PC-3 (cell line): ENCODE data around the gene FARP1.

Experiments
- EZH2 ChIP-seq: fragments of 300-600 bp; sonication (generic); IDR thresholded peaks from one replicate; pipeline ENCODE4 v1.6.1; 2017; ENCODE audit warnings: antibody characterized with exemption, mild to moderate bottlenecking, low read length; ENCODE audit not compliant: unreplicated experiment
- TF ChIP-seq, protein P1 (sequence below): fragments of 300-600 bp; sonication (generic); conservative IDR thresholded peaks from 2 replicates; pipeline ENCODE4 v1.5.1; 2017; ENCODE audit warnings: antibody characterized with exemption, low read depth, mild to moderate bottlenecking, low read length

DNA sequence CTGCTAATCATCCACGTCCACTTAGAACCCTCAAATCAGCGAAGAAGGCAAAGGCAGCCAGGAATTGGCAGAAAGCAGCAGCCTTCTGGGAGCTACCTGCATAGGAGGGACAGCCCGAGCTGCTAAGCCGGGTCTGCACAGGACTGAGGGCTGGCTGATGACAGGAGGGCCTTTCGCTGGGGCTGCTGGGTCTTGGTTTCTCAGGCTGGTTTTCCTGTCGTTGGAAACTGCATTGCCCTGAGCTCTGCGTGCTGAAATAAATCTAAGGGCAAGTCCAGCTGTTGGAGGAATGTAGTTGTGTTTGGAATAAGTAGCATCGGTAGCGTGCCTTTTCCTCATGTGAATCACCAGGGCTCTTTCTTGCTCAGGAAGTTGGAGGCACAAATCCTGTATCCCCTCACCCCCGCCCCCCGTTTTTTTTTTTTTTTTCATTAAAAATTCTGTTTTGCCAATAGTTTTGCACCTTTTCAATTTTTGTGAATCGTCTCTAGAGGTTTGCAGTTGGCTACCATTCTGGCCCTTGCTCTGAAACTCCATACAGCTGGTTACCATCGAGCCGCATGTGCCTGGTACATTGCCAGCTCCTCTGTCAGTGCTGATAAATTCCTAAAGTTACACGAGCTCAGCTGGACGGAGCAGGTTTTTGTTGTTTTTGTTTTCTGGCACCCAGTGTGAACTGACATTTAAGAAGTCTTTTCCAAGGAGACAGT lies 228.1 kb downstream of the FARP1 start:
- no peak for TF ChIP-seq EZH2
- TF ChIP-seq, protein P1, sequence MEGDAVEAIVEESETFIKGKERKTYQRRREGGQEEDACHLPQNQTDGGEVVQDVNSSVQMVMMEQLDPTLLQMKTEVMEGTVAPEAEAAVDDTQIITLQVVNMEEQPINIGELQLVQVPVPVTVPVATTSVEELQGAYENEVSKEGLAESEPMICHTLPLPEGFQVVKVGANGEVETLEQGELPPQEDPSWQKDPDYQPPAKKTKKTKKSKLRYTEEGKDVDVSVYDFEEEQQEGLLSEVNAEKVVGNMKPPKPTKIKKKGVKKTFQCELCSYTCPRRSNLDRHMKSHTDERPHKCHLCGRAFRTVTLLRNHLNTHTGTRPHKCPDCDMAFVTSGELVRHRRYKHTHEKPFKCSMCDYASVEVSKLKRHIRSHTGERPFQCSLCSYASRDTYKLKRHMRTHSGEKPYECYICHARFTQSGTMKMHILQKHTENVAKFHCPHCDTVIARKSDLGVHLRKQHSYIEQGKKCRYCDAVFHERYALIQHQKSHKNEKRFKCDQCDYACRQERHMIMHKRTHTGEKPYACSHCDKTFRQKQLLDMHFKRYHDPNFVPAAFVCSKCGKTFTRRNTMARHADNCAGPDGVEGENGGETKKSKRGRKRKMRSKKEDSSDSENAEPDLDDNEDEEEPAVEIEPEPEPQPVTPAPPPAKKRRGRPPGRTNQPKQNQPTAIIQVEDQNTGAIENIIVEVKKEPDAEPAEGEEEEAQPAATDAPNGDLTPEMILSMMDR = no peak
